Vagina (tissue), 2 donors: ENCODE data around the gene NAA11.

Source experiments
- POLR2A ChIP-seq, 2 donors: fragments of 450-650 bp; IDR thresholded peaks; one replicate each; pipeline ENCODE4 v1.6.1; 2017; ENCODE audit warnings: antibody characterized with exemption in 2 of 2, mild to moderate bottlenecking in 2 of 2, moderate library complexity in 2 of 2
- POLR2AphosphoS5 ChIP-seq, 2 donors: sonication (generic); formaldehyde crosslinking; IDR thresholded peaks; one replicate each; pipeline ENCODE4 v1.9.0; 2017; ENCODE audit warnings: antibody characterized with exemption in 2 of 2, mild to moderate bottlenecking in 2 of 2, low read depth in 1 of 2; ENCODE audit not compliant: insufficient read depth in 1 of 2
- TF ChIP-seq, protein P1 (sequence below), 3 experiments: fragments of 450-650 bp in 2 of 3; fragments of 200-600 bp in 1 of 3; sonication (generic) in 1 of 3; IDR thresholded peaks; one replicate each; pipeline ENCODE4 v1.5.1; 2017 to 2019; ENCODE audit warnings: antibody characterized with exemption in 3 of 3, mild to moderate bottlenecking in 2 of 3, moderate library complexity in 2 of 3

DNA sequence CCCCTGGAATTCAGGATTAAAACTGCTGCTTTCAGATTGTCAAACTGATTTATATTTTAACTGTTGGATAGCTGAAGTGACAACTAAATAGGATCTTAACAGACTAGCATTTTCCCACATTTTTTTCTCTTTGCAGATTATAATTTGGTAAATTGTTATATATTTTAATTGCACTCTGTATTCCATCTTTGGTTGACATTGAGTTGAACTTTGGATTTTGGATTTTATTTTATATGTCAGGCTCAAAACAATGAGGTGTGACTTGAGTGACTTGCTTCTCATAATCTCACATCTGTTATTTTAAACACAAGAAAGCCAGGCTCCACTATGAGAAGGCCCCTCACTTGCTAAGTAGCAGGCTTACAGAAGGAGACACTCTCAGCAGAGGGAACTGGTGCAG is 38.1 kb downstream of the NAA11 start:
- TF ChIP-seq, protein P1, sequence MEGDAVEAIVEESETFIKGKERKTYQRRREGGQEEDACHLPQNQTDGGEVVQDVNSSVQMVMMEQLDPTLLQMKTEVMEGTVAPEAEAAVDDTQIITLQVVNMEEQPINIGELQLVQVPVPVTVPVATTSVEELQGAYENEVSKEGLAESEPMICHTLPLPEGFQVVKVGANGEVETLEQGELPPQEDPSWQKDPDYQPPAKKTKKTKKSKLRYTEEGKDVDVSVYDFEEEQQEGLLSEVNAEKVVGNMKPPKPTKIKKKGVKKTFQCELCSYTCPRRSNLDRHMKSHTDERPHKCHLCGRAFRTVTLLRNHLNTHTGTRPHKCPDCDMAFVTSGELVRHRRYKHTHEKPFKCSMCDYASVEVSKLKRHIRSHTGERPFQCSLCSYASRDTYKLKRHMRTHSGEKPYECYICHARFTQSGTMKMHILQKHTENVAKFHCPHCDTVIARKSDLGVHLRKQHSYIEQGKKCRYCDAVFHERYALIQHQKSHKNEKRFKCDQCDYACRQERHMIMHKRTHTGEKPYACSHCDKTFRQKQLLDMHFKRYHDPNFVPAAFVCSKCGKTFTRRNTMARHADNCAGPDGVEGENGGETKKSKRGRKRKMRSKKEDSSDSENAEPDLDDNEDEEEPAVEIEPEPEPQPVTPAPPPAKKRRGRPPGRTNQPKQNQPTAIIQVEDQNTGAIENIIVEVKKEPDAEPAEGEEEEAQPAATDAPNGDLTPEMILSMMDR (IDR thresholded peaks at IDR 0.05) = no peak
- TF ChIP-seq POLR2A (IDR thresholded peaks at IDR 0.05) = no peak
- no peak for TF ChIP-seq POLR2AphosphoS5 (IDR thresholded peaks at IDR 0.05; ENCODE audit: insufficient read depth in 1 of 2, low read depth in 1 of 2)
